Activated T-cell treated with anti-CD3 and anti-CD28 coated beads, Interleukin-2, amount 50 U/mL, for 1 hour (primary cell): ENCODE measurements around the gene DNAH1.

Experiments used
- DNase-seq: peaks from one replicate; pipeline ENCODE4 v3.0.0-alpha.2; 2020

The DNAH1 gene

GRCh38 chr3:52315977-52316764 lies at the start of gene DNAH1:
Gene DNAH1 (plus strand): TSS chr3:52316319. CDS start chr3:52322443, 6,124 bp downstream.
- DNase-seq: no peak

GRCh38 chr3:52268036-52268435 lies 48.1 kb upstream of the DNAH1 start:
- peak; percentile 69 for DNase-seq

GRCh38 chr3:52269776-52270175 lies 46.3 kb upstream of the DNAH1 start:
- DNase-seq: no peak

GRCh38 chr3:52270252-52270754 lies 45.8 kb upstream of the DNAH1 start:
- DNase-seq: peak; percentile 23

GRCh38 chr3:52272172-52272571 lies 43.9 kb upstream of the DNAH1 start:
- DNase-seq: peak; percentile 19

DNA sequence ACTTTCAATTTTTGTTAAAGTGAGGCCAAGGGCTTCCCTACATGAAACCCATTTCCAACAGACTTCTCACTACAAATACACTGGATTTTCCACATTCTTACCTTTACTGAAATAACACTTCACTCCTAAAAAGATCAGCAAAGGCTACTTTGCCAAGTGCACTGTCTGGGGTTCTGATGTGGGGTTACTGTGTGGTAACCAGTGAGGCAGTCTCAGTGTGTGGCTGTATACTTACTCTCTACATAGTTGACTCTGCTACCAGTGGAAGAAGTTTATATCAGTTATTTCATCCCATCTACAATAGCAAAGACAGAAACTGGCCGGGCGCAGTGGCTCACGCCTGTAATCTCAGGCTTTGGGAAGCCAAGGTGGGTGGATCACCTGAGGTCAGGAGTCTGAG lies 43.3 kb upstream of the DNAH1 start:
- peak; percentile 26 for DNase-seq

GRCh38 chr3:52274781-52275180 lies 41.3 kb upstream of the DNAH1 start:
- DNase-seq: peak; percentile 18

GRCh38 chr3:52277071-52277964 lies 38.8 kb upstream of the DNAH1 start:
- DNase-seq: peak; percentile 73

GRCh38 chr3:52277972-52278509 lies 38.1 kb upstream of the DNAH1 start:
- DNase-seq: no peak

DNA sequence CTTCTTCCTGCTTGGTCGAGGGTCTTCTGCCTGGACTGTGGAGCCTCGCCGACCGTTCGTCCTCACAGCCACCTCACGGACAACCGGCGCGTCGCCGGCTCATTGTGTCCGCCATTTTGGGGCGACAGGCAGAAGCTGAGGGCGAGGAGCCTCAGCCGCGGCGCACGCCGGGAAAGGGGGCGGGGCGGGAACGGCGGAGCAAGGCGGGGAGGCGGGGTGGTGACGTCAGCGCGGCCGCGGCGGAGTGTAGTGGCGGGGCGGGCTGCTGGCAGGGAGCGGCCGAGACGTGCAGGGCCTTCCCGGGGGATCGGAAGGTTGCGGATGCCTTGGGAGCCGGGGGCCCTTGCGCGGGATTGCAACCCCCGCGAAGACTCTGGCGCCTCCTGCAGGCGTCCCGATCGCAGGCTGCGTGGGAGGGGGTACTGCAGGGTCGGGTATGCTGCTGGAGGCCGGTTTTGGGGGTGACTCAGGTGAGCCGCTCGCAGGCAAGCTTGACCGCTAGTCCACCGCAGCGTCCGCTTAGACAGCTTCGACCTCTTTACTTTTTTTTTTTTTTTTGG lies 37.5 kb upstream of the DNAH1 start, which contains the start of gene WDR82:
WDR82 (minus strand) TSS at position 140 of the 560 bp plus-strand sequence. CDS start 288 bp downstream, outside the sequence.
- DNase-seq: peak; percentile 98

DNA sequence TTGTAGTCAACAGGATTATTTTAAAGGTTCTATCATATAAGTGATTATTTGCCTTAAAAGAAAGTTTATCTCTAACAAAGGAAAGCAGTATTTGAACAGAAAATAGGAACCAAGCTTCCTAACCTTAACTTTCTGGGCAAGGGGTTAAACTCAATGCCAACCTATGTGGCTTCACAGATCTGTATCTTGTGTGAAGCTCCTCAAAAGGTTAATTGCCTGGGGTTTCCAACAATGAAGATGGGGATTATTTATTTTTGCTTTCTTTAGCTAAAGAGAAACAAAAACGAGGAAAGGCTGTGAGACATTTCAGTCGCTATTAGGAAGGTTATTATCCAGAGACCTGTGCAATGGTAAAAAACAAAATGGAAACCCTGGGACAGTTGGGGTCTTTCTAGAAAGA lies 36.5 kb upstream of the DNAH1 start:
- no peak for DNase-seq

DNA sequence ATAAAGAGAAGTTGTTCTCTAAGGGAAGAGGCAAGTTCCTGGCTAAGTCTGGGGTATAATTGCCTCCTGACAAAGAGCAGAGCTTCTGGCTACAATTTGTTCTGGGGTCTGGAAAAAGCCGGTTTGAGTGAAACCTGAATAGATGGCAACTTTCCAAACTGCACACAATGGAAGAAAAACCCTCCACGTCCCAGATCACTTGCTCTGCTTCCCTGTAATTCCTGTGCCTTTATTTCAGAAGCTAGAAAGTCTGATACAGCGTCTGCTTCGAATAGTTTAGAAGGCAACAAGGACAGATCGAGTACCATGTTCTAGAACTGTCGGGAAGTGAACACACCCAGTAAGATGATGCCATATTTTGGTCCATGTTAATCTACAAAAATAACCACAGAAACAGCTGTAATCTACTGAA lies 36.1 kb upstream of the DNAH1 start:
- no peak for DNase-seq

- peak; percentile 39 for DNase-seq
These were observed 33.9 kb upstream of the DNAH1 start for GRCh38 chr3:52281981-52282801.

DNA sequence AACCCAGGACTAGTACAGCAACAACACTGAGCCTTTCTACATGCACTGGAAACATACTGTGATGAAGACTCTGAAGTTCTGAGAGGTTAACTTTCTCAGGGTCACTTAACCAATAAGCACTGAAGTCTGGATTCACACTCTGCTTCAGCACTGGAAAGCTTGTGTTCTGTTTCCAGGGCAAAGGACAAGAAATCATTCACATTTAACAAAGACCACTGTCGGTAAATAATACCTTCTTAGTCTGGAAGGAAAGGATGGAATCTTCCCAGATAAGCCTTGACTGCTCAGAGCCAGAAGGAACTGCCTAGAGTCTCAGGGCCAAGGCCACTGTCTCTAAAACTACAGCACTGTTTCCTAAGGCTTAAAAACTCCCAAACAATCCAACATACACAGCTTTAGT lies 32.8 kb upstream of the DNAH1 start:
- DNase-seq: no peak

- peak; percentile 16 for DNase-seq
These were observed 32.1 kb upstream of the DNAH1 start for GRCh38 chr3:52284051-52284450.

DNA sequence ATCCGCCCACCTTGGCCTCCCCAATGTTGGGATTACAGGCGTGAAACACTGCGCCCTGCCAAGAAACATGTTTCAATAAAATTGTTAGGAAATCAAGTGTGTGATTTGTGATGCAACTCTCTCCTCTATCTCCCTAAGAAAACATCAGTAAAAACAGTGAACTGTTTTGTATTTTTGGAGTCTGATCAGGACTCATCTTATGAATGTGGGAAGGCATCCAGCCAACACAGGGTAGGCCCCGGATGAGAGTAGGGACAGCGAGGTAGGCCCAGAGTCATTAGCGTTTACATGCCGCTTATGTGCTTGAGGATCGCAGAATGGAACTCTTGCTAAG lies 29.4 kb upstream of the DNAH1 start:
- no peak for DNase-seq

DNA sequence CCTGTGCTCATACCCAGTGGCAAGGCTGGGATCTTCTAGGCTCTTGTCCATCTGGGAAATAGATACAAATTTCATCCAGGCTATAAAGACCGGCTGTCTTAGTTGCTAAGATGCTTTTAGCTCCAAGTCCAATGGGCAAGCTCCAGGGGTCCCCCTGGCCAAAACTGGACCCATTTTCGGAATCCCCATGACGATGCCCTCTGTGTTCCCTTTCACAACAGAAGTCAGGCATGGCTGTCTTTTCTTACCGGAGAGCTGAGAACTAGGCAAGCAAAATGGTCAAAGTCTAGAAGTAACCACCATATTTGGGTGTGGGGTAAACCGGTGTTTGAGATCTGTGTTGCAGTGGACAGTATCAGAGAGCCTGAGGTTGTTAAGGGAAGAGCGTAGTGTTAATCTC lies 27.4 kb upstream of the DNAH1 start:
- DNase-seq: no peak

DNA sequence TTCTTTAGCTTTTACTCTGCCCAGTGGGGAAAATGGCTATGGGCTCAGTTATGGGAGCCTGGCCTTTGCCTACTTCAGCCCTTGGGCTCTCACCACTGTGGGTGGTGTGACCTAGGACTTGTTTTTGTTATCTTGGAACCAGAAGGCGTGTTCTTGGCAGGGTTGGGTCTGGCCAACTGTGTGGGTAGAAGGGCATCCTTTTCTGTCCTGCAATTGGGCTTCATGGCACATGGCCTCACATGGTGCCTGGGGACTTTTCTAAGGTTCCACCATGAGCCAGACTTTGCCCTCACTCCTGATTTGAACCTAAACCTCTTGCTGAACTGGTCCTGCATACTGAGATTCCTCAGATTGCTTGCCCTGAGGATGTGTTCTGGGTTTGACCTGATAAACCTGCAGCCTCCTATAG lies 26.8 kb upstream of the DNAH1 start:
- DNase-seq: no peak

DNA sequence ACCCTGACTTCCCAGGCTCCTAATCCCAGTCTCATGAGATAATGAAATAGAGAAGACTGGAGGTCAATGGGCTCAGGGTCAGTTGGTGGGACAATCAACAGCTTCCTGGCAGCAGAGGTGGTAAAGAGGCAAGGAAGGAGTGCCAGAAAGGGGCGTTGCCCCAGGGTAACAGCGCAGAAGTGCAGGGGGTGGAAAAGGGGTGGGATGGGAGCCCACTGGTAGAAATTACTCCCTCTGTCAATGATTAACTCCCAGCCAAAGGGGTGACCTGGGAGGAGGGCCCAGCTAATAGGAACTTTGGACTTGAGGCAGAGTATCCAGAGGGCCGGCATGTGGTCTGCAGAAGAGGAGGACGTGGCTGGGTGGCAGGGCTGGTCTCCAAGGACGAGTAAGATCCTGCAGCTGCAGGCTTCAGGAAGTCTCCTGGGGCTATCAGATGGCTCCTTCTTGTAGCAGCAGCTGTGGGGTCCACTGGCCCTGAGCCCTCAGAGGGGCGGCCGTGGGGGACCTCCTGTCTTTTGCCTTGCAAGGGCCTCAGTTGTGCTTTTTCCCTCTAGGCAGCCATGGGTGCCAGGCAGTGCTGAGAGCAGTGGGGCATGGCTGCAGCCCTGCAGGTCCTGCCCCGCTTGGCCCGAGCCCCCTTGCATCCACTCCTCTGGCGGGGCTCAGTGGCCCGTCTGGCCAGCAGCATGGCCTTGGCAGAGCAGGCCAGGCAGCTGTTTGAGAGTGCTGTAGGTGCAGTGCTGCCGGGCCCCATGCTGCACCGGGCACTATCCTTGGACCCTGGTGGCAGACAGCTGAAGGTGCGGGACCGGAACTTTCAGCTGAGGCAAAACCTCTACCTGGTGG lies 26.1 kb upstream of the DNAH1 start:
- DNase-seq: no peak

- DNase-seq: no peak
These were observed 25.3 kb upstream of the DNAH1 start for GRCh38 chr3:52290596-52291507.
